HepG2 (cell line): ENCODE data around the gene HSD17B2. TPM values are rescaled to one million over a fixed set of nuclear protein-coding genes. Genes with fewer than 3 reads are reported as not detected.
A peak's percentile ranks its signal among the peaks of the same experiment; 100 is the strongest.

Experiments used
- CAMTA2 ChIP-seq: sonication (generic); formaldehyde crosslinking; IDR thresholded peaks from 2 replicates; pipeline ENCODE4 v1.4.0; 2020; ENCODE audit warnings: mild to moderate bottlenecking, missing genetic modification reagents, borderline replicate concordance
- DNMT3B ChIP-seq: conservative IDR thresholded peaks from 2 replicates; pipeline ENCODE4 v1.6.1; 2016; ENCODE audit warnings: missing biosample characterization, control low read depth
- NCOR1 ChIP-seq: fragments of 200-600 bp; sonication (generic); IDR thresholded peaks from 2 replicates; pipeline ENCODE4 v1.7.0; 2017; ENCODE audit warnings: antibody characterized with exemption, low read length, borderline replicate concordance
- NR2F1 ChIP-seq, 2 experiments: fragments of 450-650 bp in 1 of 2; formaldehyde crosslinking in 1 of 2; IDR thresholded peaks; 2 replicates each; pipeline versions ENCODE4 v1.5.0 to v1.6.1; 2016 to 2020; ENCODE audit warnings: mild to moderate bottlenecking in 1 of 2, missing compliant biosample characterization in 1 of 2, missing genetic modification reagents in 1 of 2, moderate library complexity in 1 of 2
- SP1 ChIP-seq, 2 experiments: fragments of 450-650 bp in 1 of 2; sonication (generic) in 1 of 2; formaldehyde crosslinking in 1 of 2; IDR thresholded peaks; 2 replicates each; pipeline versions ENCODE4 v1.4.0 to v1.6.1; 2016 to 2020; ENCODE audit warnings: missing genetic modification reagents in 1 of 2
- SRSF9 ChIP-seq: fragments of 200-400 bp; formaldehyde crosslinking; IDR thresholded peaks from 2 replicates; pipeline ENCODE4 v1.6.1; 2018; ENCODE audit warnings: borderline replicate concordance, mild to moderate bottlenecking, low read depth, low read length; ENCODE audit not compliant: insufficient read depth, poor library complexity, severe bottlenecking
- ZBTB38 ChIP-seq: sonication (generic); formaldehyde crosslinking; IDR thresholded peaks from 2 replicates; pipeline ENCODE4 v1.5.1; 2020; ENCODE audit warnings: mild to moderate bottlenecking, missing genetic modification reagents
- ZNF138 ChIP-seq: sonication (generic); formaldehyde crosslinking; IDR thresholded peaks from 2 replicates; pipeline ENCODE4 v1.5.0; 2020; ENCODE audit warnings: mild to moderate bottlenecking, low read depth, missing genetic modification reagents
- ZNF142 ChIP-seq: sonication (generic); formaldehyde crosslinking; IDR thresholded peaks from 2 replicates; pipeline ENCODE4 v1.4.0; 2020; ENCODE audit warnings: missing genetic modification reagents
- ZNF460 ChIP-seq: sonication (generic); formaldehyde crosslinking; IDR thresholded peaks from 2 replicates; pipeline ENCODE4 v1.5.1; 2020; ENCODE audit warnings: missing genetic modification reagents, mild to moderate bottlenecking, borderline replicate concordance
- ZNF552 ChIP-seq: sonication (generic); formaldehyde crosslinking; IDR thresholded peaks from 2 replicates; pipeline ENCODE4 v1.9.0; 2022; ENCODE audit warnings: missing genetic modification reagents, mild to moderate bottlenecking, borderline replicate concordance
- polyA plus RNA-seq, 8 experiments: library from polyadenylated mRNA; depleted of rRNA in 3 of 8; stranded (reverse) in 7 of 8; unstranded in 1 of 8; fragments of >200 nt; fragmentation: Illumina TruSeq in 4 of 8; extraction: Trizol in 4 of 8; gene quantifications; 2 replicates each; pipeline versions ENCODE4 v1.2.1 to v1.2.3, GENCODE V29; 2011 to 2016; ENCODE audit warnings: low read depth in 4 of 8, missing spikeins in 1 of 8, mixed read lengths in 1 of 8; ENCODE audit not compliant: insufficient read depth in 1 of 8
- total RNA-seq, 5 experiments: library from RNA; depleted of rRNA; stranded (reverse); fragments of >200 nt; fragmentation: Illumina TruSeq; extraction: Trizol; gene quantifications; 2 replicates each; pipeline ENCODE4 v1.2.3, GENCODE V29; 2016; ENCODE audit warnings: low read depth in 1 of 5
- TF ChIP-seq, protein P1 (sequence below): sonication (generic); formaldehyde crosslinking; conservative IDR thresholded peaks from 2 replicates; pipeline ENCODE4 v1.4.0; 2020; ENCODE audit warnings: missing genetic modification reagents
- TF ChIP-seq, protein P2 (sequence below): sonication (generic); formaldehyde crosslinking; IDR thresholded peaks from 2 replicates; pipeline ENCODE4 v1.5.1; 2020; ENCODE audit warnings: mild to moderate bottlenecking, missing genetic modification reagents
- TF ChIP-seq, protein P3 (sequence below): IDR thresholded peaks from 2 replicates; pipeline ENCODE4 v1.6.1; 2016

Gene HSD17B2
- total and polyA plus RNA-seq, 2 of the 13 experiments (the other 11 are each of a cell fraction or from before 2014, with no cell fraction given): 26.3 to 69.3 TPM

DNA sequence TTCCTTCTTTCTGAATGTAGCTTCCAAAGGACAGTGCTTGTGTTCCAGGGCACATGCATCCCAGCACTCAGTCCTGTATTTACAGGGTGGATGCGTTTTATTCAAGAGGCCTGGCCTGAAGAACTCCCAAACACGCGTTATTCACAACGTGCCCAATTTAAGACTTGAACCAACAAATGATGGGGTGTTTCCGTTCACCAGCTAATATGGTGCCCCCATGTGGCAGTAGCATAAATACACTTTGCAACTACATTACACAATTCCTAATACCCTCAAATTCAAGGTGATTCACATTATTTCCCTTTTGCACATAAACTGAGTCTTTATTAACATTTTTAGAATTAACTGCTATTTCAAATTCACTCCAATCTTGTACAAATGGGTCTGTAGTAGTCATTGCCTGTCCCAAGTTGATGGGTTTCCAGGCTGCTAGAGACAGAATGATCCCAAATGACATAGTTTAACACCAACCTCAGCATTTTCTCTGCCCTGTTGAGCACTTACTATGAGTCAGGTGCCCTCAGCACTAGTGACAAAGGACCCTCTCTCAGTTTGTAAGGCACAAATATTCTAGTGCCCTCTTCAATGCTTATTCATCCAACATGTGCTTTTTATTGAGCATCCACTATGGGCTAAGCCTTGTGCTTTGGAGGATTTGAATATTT, 26.9 kb downstream of the HSD17B2 start (continued):
- TF ChIP-seq ZNF552 (CRISPR knock-in tag) (no peak), ZBTB38 (CRISPR knock-in tag) (peak; percentile 51; the same call in 1 of the 2 replicates), DNMT3B (CRISPR knock-in tag) (no peak), CAMTA2 (CRISPR knock-in tag) (no peak), NR2F1 (CRISPR knock-in tag; IDR thresholded peaks at IDR 0.05) (0 out of 4 replicates have a peak, but pooled peaks of 1 of the 2 experiments have one; percentile 11), ZNF142 (no peak), NCOR1 (no peak), SRSF9 (no peak), ZNF460 (no peak), ZNF138 (CRISPR knock-in tag) (no peak), SP1 (IDR thresholded peaks at IDR 0.05) (no peak), SP1 (CRISPR knock-in tag; IDR thresholded peaks at IDR 0.05) (0 out of 2 replicates have a peak, but pooled peaks have one; percentile 21)
- TF ChIP-seq, protein P1, sequence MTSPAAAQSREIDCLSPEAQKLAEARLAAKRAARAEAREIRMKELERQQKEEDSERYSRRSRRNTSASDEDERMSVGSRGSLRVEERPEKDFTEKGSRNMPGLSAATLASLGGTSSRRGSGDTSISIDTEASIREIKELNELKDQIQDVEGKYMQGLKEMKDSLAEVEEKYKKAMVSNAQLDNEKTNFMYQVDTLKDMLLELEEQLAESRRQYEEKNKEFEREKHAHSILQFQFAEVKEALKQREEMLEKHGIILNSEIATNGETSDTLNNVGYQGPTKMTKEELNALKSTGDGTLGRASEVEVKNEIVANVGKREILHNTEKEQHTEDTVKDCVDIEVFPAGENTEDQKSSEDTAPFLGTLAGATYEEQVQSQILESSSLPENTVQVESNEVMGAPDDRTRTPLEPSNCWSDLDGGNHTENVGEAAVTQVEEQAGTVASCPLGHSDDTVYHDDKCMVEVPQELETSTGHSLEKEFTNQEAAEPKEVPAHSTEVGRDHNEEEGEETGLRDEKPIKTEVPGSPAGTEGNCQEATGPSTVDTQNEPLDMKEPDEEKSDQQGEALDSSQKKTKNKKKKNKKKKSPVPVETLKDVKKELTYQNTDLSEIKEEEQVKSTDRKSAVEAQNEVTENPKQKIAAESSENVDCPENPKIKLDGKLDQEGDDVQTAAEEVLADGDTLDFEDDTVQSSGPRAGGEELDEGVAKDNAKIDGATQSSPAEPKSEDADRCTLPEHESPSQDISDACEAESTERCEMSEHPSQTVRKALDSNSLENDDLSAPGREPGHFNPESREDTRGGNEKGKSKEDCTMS (CRISPR knock-in tag): no peak
- TF ChIP-seq, protein P2, sequence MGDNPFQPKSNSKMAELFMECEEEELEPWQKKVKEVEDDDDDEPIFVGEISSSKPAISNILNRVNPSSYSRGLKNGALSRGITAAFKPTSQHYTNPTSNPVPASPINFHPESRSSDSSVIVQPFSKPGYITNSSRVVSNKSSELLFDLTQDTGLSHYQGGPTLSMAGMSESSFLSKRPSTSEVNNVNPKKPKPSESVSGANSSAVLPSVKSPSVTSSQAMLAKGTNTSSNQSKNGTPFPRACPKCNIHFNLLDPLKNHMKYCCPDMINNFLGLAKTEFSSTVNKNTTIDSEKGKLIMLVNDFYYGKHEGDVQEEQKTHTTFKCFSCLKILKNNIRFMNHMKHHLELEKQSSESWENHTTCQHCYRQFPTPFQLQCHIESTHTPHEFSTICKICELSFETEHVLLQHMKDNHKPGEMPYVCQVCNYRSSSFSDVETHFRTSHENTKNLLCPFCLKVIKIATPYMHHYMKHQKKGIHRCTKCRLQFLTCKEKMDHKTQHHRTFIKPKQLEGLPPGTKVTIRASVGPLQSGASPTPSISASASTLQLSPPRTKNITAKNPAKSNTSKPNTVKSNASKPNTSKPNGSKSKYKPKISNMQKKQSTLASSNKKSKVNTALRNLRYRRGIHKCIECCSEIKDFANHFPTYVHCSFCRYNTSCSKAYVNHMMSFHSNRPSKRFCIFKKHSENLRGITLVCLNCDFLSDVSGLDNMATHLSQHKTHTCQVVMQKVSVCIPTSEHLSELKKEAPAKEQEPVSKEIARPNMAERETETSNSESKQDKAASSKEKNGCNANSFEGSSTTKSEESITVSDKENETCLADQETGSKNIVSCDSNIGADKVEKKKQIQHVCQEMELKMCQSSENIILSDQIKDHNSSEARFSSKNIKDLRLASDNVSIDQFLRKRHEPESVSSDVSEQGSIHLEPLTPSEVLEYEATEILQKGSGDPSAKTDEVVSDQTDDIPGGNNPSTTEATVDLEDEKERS (CRISPR knock-in tag): no peak
- TF ChIP-seq, protein P3, sequence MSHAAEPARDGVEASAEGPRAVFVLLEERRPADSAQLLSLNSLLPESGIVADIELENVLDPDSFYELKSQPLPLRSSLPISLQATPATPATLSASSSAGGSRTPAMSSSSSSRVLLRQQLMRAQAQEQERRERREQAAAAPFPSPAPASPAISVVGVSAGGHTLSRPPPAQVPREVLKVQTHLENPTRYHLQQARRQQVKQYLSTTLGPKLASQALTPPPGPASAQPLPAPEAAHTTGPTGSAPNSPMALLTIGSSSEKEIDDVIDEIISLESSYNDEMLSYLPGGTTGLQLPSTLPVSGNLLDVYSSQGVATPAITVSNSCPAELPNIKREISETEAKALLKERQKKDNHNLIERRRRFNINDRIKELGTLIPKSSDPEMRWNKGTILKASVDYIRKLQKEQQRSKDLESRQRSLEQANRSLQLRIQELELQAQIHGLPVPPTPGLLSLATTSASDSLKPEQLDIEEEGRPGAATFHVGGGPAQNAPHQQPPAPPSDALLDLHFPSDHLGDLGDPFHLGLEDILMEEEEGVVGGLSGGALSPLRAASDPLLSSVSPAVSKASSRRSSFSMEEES (CRISPR knock-in tag): no peak
